Measurements from ENCODE around the gene DIRAS3.

The DIRAS3 gene

GRCh38 chr1:68013351-68013750, 37.1 kb downstream of the DIRAS3 start:
- Histone ChIP-seq H3K9me2 (ENCODE audit: low read depth, low read length) (no peaks in the 10 kb centered on the region), H3K4me1 (ENCODE audit: insufficient read depth, low read length, severe bottlenecking) (no peaks in the 10 kb centered on the region), H3K79me2 (ENCODE audit: insufficient read depth, low read length) (no peaks in the 10 kb centered on the region), H4K20me1 (ENCODE audit: insufficient read depth, low read length) (no peaks in the 10 kb centered on the region), H3K36me3 (ENCODE audit: insufficient read depth, low read length) (no peaks in the 10 kb centered on the region), H3K9me3 (ENCODE audit: low read length) (no peaks in the 10 kb centered on the region), H3K27me3 (ENCODE audit: insufficient read depth, low read length) (no peaks in the 10 kb centered on the region), H3K4me2 (ENCODE audit: low read length) (no peak overlapping the region), H3K27ac (ENCODE audit: low read depth, low read length, poor library complexity, severe bottlenecking) (no peak overlapping the region), H3K9ac (ENCODE audit: low read length) (no peak overlapping the region), H2AFZ (ENCODE audit: low read length) (no peak overlapping the region), H3F3A (ENCODE audit: insufficient read depth, low read length) (no peaks in the 10 kb centered on the region), H3K4me3 (ENCODE audit: low read depth, low read length, poor library complexity, severe bottlenecking) (no peak overlapping the region)
- TF ChIP-seq CTCF (IDR thresholded peaks at IDR 0.05; ENCODE audit: low read length) (no peak), EZH2 (IDR thresholded peaks at IDR 0.05; ENCODE audit: borderline replicate concordance, low read length) (no peak)

GRCh38 chr1:68011657-68012375, 38.6 kb downstream of the DIRAS3 start:
- no peak for TF ChIP-seq CTCF (IDR thresholded peaks at IDR 0.05; ENCODE audit: low read length)
- no peak for TF ChIP-seq EZH2 (IDR thresholded peaks at IDR 0.05; ENCODE audit: borderline replicate concordance, low read length)
- Histone ChIP-seq H4K20me1 (ENCODE audit: insufficient read depth, low read length) (no peaks in the 10 kb centered on the region), H2AFZ (ENCODE audit: low read length) (no peak overlapping the region), H3K4me3 (ENCODE audit: low read depth, low read length, poor library complexity, severe bottlenecking) (no peak overlapping the region), H3K27me3 (ENCODE audit: insufficient read depth, low read length) (no peaks in the 10 kb centered on the region), H3K9me3 (ENCODE audit: low read length) (no peaks in the 10 kb centered on the region), H3F3A (ENCODE audit: insufficient read depth, low read length) (no peaks in the 10 kb centered on the region), H3K79me2 (ENCODE audit: insufficient read depth, low read length) (no peaks in the 10 kb centered on the region), H3K36me3 (ENCODE audit: insufficient read depth, low read length) (no peaks in the 10 kb centered on the region), H3K27ac (ENCODE audit: low read depth, low read length, poor library complexity, severe bottlenecking) (no peak overlapping the region), H3K4me2 (ENCODE audit: low read length) (no peak overlapping the region), H3K9me2 (ENCODE audit: low read depth, low read length) (no peaks in the 10 kb centered on the region), H3K9ac (ENCODE audit: low read length) (no peak overlapping the region), H3K4me1 (ENCODE audit: insufficient read depth, low read length, severe bottlenecking) (no peaks in the 10 kb centered on the region)

- Histone ChIP-seq H3K9me2 (ENCODE audit: low read depth, low read length) (no peaks in the 10 kb centered on the region), H2AFZ (ENCODE audit: low read length) (no peak overlapping the region), H3F3A (ENCODE audit: insufficient read depth, low read length) (no peaks in the 10 kb centered on the region), H3K36me3 (ENCODE audit: insufficient read depth, low read length) (no peaks in the 10 kb centered on the region), H3K79me2 (ENCODE audit: insufficient read depth, low read length) (no peaks in the 10 kb centered on the region), H3K4me1 (ENCODE audit: insufficient read depth, low read length, severe bottlenecking) (no peaks in the 10 kb centered on the region), H3K9me3 (ENCODE audit: low read length) (no peaks in the 10 kb centered on the region), H3K4me2 (ENCODE audit: low read length) (no peak overlapping the region), H3K27ac (ENCODE audit: low read depth, low read length, poor library complexity, severe bottlenecking) (no peak overlapping the region), H4K20me1 (ENCODE audit: insufficient read depth, low read length) (no peaks in the 10 kb centered on the region), H3K4me3 (ENCODE audit: low read depth, low read length, poor library complexity, severe bottlenecking) (no peak overlapping the region), H3K9ac (ENCODE audit: low read length) (no peak overlapping the region), H3K27me3 (ENCODE audit: insufficient read depth, low read length) (no peaks in the 10 kb centered on the region)
- no peak for TF ChIP-seq EZH2 (IDR thresholded peaks at IDR 0.05; ENCODE audit: borderline replicate concordance, low read length)
- TF ChIP-seq CTCF (IDR thresholded peaks at IDR 0.05; ENCODE audit: low read length) = no peak
Measured at GRCh38 chr1:68010543-68010942, 39.9 kb downstream of the DIRAS3 start.

Measured in OCI-LY1 (cell line).